BJ (cell line): Measurements from ENCODE around the gene NALCN. TPM values are rescaled to one million over a fixed set of nuclear protein-coding genes. Genes with fewer than 3 reads are reported as not detected.

Source experiments
- CTCF ChIA-PET: fragments of 350-600 bp; formaldehyde crosslinking; extraction: SDS; loops from one replicate; lab custom pipeline; 2021; ENCODE audit warnings: antibody characterized with exemption, inconsistent platforms; lab: Yijun Ruan, JAX
- POLR2A ChIA-PET: fragments of 300-600 bp; sonication (Branson Sonifier 250); formaldehyde crosslinking; extraction: SDS; loops from one replicate; lab custom pipeline; 2021; ENCODE audit warnings: antibody characterized with exemption; lab: Charles Lee
- DNase-seq: peaks from one replicate; pipeline ENCODE4 v3.0.0-alpha.2; 2011; ENCODE audit warnings: low read depth
- H3K27me3 ChIP-seq: 2 replicates; pipeline ENCODE4 v1.6.0; 2011; ENCODE audit warnings: low read length; ENCODE audit not compliant: control insufficient read depth, insufficient read depth
- H3K36me3 ChIP-seq: 2 replicates; pipeline ENCODE4 v1.5.1; 2011; ENCODE audit warnings: low read length; ENCODE audit not compliant: control insufficient read depth, insufficient read depth
- H3K4me3 ChIP-seq: 2 replicates; pipeline ENCODE4 v1.5.1; 2011; ENCODE audit warnings: low read depth, mild to moderate bottlenecking, control low read depth, low read length
- polyA plus RNA-seq: library from polyadenylated mRNA; depleted of rRNA; stranded (reverse); fragments of >200 nt; gene quantifications from 2 replicates; pipeline ENCODE4 v1.2.3, GENCODE V29; 2011
- TF ChIP-seq, protein P1 (sequence below): IDR thresholded peaks from 2 replicates; pipeline ENCODE4 v1.5.1; 2011; ENCODE audit warnings: low read depth, mild to moderate bottlenecking, control low read depth, inconsistent platforms, low read length, moderate library complexity; ENCODE audit not compliant: insufficient read depth

The NALCN gene
- polyA plus RNA-seq, 1 experiment, result 2.9 TPM

DNA sequence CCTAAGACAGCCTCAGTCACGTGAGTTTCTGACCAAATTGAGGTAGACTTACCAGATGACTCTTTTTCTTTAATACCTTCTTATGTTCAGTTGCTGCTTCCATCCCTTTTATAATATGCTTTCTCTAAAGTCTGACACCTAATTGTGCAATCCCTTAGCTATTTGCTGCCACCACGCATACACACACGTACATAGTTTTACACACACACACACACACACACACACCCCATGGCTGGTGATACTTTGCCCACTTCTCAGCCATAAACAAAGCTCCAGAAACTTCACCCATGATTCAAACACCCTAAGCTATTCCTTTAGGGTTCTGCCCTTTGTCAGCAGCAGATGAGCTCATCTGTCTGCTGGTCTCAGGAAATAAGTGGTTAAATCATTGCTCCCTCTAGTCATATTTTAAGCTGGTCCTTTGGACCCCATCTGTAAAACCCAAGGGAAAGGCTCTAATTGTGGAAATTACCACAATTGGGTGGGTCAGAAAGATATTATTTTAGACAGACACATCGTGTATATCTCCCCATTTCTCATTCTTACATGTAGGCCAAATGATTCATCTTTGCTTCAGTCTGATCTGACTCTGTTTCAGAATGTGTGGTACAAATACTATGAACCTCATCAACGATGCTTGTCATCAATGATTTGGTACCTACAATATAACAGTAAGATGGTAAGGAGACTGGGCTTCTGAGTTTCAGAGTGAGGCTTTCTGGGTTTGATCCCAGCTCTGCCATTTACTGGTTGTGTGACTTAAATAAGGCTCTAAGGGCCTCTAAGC, 69.2 kb downstream of the NALCN start:
- no peak for DNase-seq
- no peaks in the 10 kb centered on the region for H3K36me3 ChIP-seq
- H3K27me3 ChIP-seq, result no peaks in the 10 kb centered on the region
- H3K4me3 ChIP-seq, result no peak overlapping the region
- ChIA-PET CTCF (interaction anchor here (1.0 to 1.7 kb wide), 2 partner anchors 17 to 31 kb away, joined by 3 to 5 read pairs; no protein-coding TSS in a partner anchor), POLR2A (no interaction called here)
- TF ChIP-seq, protein P1, sequence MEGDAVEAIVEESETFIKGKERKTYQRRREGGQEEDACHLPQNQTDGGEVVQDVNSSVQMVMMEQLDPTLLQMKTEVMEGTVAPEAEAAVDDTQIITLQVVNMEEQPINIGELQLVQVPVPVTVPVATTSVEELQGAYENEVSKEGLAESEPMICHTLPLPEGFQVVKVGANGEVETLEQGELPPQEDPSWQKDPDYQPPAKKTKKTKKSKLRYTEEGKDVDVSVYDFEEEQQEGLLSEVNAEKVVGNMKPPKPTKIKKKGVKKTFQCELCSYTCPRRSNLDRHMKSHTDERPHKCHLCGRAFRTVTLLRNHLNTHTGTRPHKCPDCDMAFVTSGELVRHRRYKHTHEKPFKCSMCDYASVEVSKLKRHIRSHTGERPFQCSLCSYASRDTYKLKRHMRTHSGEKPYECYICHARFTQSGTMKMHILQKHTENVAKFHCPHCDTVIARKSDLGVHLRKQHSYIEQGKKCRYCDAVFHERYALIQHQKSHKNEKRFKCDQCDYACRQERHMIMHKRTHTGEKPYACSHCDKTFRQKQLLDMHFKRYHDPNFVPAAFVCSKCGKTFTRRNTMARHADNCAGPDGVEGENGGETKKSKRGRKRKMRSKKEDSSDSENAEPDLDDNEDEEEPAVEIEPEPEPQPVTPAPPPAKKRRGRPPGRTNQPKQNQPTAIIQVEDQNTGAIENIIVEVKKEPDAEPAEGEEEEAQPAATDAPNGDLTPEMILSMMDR, result no peak

GRCh38 chr13:101346161-101346560, 70.1 kb downstream of the NALCN start:
- POLR2A ChIA-PET, result no interaction called here
- Histone ChIP-seq H3K27me3 (no peaks in the 10 kb centered on the region), H3K36me3 (no peaks in the 10 kb centered on the region), H3K4me3 (no peak overlapping the region)
- CTCF ChIA-PET, result interaction anchor here (1.0 to 1.7 kb wide), 2 partner anchors 16 to 32 kb away, joined by 3 to 5 read pairs; no protein-coding TSS in a partner anchor
- TF ChIP-seq, protein P1, result no peak
- DNase-seq, result no peak

DNA sequence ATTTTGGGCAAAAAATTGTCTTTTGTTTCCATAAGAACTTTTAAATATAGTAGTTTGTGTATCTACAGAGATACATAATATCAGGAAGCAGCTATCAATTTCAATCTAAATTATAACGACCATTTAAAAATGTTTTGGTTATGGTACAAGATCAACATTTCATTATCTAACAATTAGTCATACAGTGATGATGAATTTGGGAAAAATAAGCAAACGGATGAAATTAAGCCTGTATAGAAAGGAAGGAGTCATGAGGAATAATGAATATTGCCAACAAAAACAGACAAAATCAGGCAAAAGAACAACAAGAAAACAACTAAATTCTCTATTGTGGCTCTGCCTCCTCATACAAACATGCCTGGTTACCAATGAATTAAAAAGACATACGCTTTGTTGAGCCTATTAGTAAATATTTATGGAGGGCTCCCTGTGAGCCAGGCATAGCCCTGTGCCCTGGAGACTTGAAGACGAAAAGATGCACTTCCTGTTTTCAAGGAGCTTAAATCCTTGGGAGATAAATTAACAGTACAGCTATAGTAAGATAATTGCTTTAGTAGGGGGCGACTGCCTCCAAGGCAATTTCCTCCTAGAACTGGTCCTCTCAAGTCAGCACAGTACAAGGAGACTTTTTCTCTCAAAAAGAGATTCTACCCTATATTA, 73.0 kb downstream of the NALCN start:
- no peaks in the 10 kb centered on the region for H3K27me3 ChIP-seq
- DNase-seq, result no peak

GRCh38 chr13:101341464-101341863, 74.8 kb downstream of the NALCN start:
- no peak overlapping the region for H3K4me3 ChIP-seq
- TF ChIP-seq, protein P1, result no peak
- CTCF ChIA-PET, result no interaction called here
- H3K27me3 ChIP-seq, result no peaks in the 10 kb centered on the region
- POLR2A ChIA-PET, result no interaction called here
- no peaks in the 10 kb centered on the region for H3K36me3 ChIP-seq
- DNase-seq, result peak; percentile 34

More for the DNA sequence above, 73.0 kb downstream of the NALCN start:
- TF ChIP-seq, protein P1, result no peak
- POLR2A ChIA-PET, result no interaction called here
- CTCF ChIA-PET, result no interaction called here
- Histone ChIP-seq H3K36me3 (no peaks in the 10 kb centered on the region), H3K4me3 (no peak overlapping the region)

DNA sequence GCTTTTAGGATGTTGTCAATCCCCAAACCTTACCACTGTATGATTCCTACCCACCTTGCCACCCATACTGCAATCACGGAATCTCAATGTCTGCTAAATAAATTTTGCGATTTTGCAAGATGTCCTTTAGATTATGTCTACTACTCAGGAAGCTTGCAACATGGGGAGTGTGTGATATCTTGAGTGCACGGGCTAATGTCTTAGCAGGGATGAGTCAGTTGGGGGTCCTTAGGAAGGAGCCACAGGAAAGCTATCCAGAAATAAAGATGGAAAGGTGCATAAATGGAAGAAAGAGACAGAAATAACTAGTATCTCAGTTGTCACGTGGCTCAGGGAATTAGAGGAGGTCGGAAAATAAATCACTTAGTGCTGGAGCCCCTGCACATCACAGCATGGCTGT, 77.1 kb downstream of the NALCN start:
- no peaks in the 10 kb centered on the region for H3K27me3 ChIP-seq
- H3K36me3 ChIP-seq, result no peaks in the 10 kb centered on the region
- ChIA-PET POLR2A (no interaction called here), CTCF (no interaction called here)
- TF ChIP-seq, protein P1, result no peak
- no peak overlapping the region for H3K4me3 ChIP-seq
- DNase-seq, result no peak
